OCI-LY1 (cell line): ENCODE measurements around the gene XYLB.

Source experiments
- H2AFZ ChIP-seq: fragments of 200-600 bp; sonication (generic), shearing (Covaris generic); 2 replicates; pipeline ENCODE4 v1.6.0; 2014; ENCODE audit warnings: antibody characterized with exemption, mild to moderate bottlenecking, low read length
- H3F3A ChIP-seq: fragments of 200-600 bp; sonication (generic), shearing (Covaris generic); 2 replicates; pipeline ENCODE4 v1.6.0; 2014; ENCODE audit warnings: mild to moderate bottlenecking, antibody characterized with exemption, low read length, moderate library complexity; ENCODE audit not compliant: insufficient read depth
- H3K27ac ChIP-seq: fragments of 200-600 bp; sonication (generic); 2 replicates; pipeline ENCODE4 v1.5.1; 2014; ENCODE audit warnings: low read length, mixed run types, mild to moderate bottlenecking, low read depth; ENCODE audit not compliant: poor library complexity, severe bottlenecking
- H3K27me3 ChIP-seq: fragments of 200-600 bp; sonication (generic); 2 replicates; pipeline ENCODE4 v1.6.0; 2014; ENCODE audit warnings: antibody characterized with exemption, mild to moderate bottlenecking, low read length, moderate library complexity; ENCODE audit not compliant: insufficient read depth
- H3K36me3 ChIP-seq: fragments of 200-600 bp; sonication (generic); 2 replicates; pipeline ENCODE4 v1.6.1; 2014; ENCODE audit warnings: mild to moderate bottlenecking, antibody characterized with exemption, low read length, moderate library complexity, mixed read lengths; ENCODE audit not compliant: insufficient read depth
- H3K4me1 ChIP-seq: fragments of 200-600 bp; sonication (generic); 2 replicates; pipeline ENCODE4 v1.5.1; 2014; ENCODE audit warnings: mild to moderate bottlenecking, low read length, moderate library complexity; ENCODE audit not compliant: insufficient read depth, severe bottlenecking
- H3K4me2 ChIP-seq: fragments of 200-600 bp; sonication (generic), shearing (Covaris generic); 2 replicates; pipeline ENCODE4 v1.6.1; 2014; ENCODE audit warnings: low read length
- H3K4me3 ChIP-seq: fragments of 200-600 bp; sonication (generic); 2 replicates; pipeline ENCODE4 v1.5.1; 2014; ENCODE audit warnings: low read length, low read depth, mild to moderate bottlenecking, mixed read lengths; ENCODE audit not compliant: poor library complexity, severe bottlenecking
- H3K79me2 ChIP-seq: fragments of 200-600 bp; shearing (Covaris generic); 2 replicates; pipeline ENCODE4 v1.6.1; 2016; ENCODE audit warnings: mixed run types, low read length, mixed read lengths; ENCODE audit not compliant: insufficient read depth
- H3K9ac ChIP-seq: fragments of 200-600 bp; sonication (generic), shearing (Covaris generic); 2 replicates; pipeline ENCODE4 v1.6.1; 2014; ENCODE audit warnings: mild to moderate bottlenecking, low read length, mixed read lengths
- H3K9me2 ChIP-seq: fragments of 200-600 bp; sonication (generic), shearing (Covaris generic); 2 replicates; pipeline ENCODE4 v1.6.1; 2014; ENCODE audit warnings: low read depth, mild to moderate bottlenecking, low read length, mixed read lengths
- H3K9me3 ChIP-seq: fragments of 200-600 bp; shearing (Covaris generic); 2 replicates; pipeline ENCODE4 v1.6.1; 2014; ENCODE audit warnings: low read length, mixed read lengths
- H4K20me1 ChIP-seq: fragments of 200-600 bp; sonication (generic), shearing (Covaris generic); 2 replicates; pipeline ENCODE4 v1.6.0; 2016; ENCODE audit warnings: mild to moderate bottlenecking, low read length; ENCODE audit not compliant: insufficient read depth
- EZH2 ChIP-seq: fragments of 200-600 bp; sonication (generic), shearing (Covaris generic); IDR thresholded peaks from 2 replicates; pipeline ENCODE4 v1.8.0; 2017; ENCODE audit warnings: borderline replicate concordance, mixed run types, mild to moderate bottlenecking, antibody characterized with exemption, low read length, moderate library complexity, mixed read lengths
- TF ChIP-seq, protein P1 (sequence below): fragments of 200-600 bp; sonication (generic), shearing (Covaris generic); IDR thresholded peaks from 2 replicates; pipeline ENCODE4 v1.5.1; 2017; ENCODE audit warnings: mild to moderate bottlenecking, antibody characterized with exemption, low read length, moderate library complexity, mixed read lengths

XYLB gene

DNA sequence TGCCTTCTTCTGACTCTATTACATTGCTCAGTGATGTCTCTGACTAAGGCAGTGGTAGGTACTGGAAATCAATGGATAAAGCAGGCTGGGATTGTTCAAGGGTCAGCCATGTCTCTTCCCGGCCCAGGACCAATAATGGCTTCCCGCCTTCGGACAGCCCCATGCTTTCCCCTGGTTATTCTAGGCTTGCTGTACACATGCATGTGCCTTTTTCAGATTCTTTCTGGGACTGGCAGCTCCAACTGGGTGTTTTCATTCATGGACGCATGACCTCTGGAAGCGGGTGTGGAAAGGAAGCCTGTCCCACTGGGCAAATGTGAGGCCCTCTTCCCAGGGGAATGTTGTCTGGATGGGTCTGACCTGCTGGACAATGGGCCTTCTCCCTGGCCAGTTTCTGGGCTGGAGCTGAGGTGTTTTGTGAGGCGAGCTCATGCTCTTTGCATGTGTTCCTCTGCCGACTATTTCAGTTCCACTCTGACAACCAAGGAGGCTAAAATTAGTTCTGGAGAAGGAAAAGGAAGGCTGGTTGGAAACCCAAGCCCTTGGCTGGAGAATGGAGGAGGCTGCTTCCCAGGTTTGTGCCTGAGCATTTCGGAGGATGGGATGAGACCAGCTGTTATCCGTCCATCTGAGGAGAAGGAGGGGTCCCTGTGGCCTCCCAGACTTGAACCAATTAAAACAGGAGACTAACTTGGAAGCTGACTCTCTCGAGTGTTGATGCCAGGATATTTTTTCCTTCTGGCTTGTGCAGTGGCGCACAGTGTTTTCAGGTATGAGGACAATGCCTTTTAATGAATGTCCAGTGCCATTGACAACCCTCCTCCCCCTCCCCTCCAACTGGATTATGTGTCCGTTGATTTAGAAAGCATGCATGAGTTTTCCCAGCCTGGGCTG is 114.0 kb downstream of the XYLB start:
- TF ChIP-seq EZH2 = no peak
- TF ChIP-seq, protein P1, sequence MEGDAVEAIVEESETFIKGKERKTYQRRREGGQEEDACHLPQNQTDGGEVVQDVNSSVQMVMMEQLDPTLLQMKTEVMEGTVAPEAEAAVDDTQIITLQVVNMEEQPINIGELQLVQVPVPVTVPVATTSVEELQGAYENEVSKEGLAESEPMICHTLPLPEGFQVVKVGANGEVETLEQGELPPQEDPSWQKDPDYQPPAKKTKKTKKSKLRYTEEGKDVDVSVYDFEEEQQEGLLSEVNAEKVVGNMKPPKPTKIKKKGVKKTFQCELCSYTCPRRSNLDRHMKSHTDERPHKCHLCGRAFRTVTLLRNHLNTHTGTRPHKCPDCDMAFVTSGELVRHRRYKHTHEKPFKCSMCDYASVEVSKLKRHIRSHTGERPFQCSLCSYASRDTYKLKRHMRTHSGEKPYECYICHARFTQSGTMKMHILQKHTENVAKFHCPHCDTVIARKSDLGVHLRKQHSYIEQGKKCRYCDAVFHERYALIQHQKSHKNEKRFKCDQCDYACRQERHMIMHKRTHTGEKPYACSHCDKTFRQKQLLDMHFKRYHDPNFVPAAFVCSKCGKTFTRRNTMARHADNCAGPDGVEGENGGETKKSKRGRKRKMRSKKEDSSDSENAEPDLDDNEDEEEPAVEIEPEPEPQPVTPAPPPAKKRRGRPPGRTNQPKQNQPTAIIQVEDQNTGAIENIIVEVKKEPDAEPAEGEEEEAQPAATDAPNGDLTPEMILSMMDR = no peak
- Histone ChIP-seq H3K27me3 (no peaks in the 10 kb centered on the region), H3K79me2 (no peaks in the 10 kb centered on the region), H3K9me3 (no peaks in the 10 kb centered on the region), H3K36me3 (no peaks in the 10 kb centered on the region), H3F3A (no peaks in the 10 kb centered on the region), H3K9me2 (no peaks in the 10 kb centered on the region), H3K27ac (no peak overlapping the region), H3K4me2 (no peak overlapping the region), H4K20me1 (no peaks in the 10 kb centered on the region), H2AFZ (no peak overlapping the region), H3K4me3 (no peak overlapping the region), H3K4me1 (no peaks in the 10 kb centered on the region), H3K9ac (no peak overlapping the region)
